Ramos (cell line): ENCODE data around the gene RNF17.
"Not testable (repeated sequence)": the region's sequence is repeated elsewhere in the genome, so short reads cannot be mapped to it uniquely, and the experiment has no call there.

Source experiments
- in situ Hi-C: fragments of 300-500 bp; cut with MboI; formaldehyde crosslinking; loops from one replicate; pipeline ENCODE4 v1.14.3; 2022; ENCODE audit warnings: low sequenced_read_pairs; ENCODE audit not compliant: unreplicated experiment

The RNF17 gene, protein sequence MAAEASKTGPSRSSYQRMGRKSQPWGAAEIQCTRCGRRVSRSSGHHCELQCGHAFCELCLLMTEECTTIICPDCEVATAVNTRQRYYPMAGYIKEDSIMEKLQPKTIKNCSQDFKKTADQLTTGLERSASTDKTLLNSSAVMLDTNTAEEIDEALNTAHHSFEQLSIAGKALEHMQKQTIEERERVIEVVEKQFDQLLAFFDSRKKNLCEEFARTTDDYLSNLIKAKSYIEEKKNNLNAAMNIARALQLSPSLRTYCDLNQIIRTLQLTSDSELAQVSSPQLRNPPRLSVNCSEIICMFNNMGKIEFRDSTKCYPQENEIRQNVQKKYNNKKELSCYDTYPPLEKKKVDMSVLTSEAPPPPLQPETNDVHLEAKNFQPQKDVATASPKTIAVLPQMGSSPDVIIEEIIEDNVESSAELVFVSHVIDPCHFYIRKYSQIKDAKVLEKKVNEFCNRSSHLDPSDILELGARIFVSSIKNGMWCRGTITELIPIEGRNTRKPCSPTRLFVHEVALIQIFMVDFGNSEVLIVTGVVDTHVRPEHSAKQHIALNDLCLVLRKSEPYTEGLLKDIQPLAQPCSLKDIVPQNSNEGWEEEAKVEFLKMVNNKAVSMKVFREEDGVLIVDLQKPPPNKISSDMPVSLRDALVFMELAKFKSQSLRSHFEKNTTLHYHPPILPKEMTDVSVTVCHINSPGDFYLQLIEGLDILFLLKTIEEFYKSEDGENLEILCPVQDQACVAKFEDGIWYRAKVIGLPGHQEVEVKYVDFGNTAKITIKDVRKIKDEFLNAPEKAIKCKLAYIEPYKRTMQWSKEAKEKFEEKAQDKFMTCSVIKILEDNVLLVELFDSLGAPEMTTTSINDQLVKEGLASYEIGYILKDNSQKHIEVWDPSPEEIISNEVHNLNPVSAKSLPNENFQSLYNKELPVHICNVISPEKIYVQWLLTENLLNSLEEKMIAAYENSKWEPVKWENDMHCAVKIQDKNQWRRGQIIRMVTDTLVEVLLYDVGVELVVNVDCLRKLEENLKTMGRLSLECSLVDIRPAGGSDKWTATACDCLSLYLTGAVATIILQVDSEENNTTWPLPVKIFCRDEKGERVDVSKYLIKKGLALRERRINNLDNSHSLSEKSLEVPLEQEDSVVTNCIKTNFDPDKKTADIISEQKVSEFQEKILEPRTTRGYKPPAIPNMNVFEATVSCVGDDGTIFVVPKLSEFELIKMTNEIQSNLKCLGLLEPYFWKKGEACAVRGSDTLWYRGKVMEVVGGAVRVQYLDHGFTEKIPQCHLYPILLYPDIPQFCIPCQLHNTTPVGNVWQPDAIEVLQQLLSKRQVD (N-terminal part only)

DNA sequence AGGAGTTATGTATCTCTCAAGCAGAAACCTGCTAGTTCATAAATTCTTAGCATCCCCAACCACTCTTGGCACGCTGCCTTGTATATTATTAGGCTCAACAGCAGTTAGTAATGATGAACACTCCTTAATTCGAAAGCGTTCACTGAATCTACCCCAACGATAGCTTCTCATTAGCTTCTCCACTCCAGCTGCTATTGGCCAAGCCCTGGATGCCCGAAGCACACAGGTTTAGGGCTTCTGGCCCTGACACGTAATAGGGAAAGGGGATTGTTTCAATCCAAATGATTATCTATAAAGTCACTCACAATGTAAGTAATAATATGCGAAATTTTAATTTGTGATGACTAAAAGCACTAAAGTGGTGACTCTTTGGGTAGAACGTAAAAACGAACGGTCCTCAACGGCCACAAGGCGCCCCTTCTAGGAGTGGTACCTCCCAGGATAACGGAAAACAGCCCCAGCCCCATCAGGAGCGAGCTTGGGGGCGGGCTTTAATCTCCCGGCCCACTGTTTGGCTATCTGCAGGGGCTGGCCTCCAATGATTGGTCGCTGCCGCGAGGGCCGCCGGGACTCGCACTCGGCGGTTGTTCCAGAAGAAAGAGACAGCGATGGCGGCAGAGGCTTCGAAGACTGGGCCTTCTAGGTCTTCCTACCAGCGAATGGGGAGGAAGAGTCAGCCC lies at the start of gene RNF17:
TSS of gene RNF17 (plus strand) at position 574 of the 680 bp plus-strand sequence. CDS start at position 609, 35 bp downstream.
- in situ Hi-C loops = no loop called here

DNA sequence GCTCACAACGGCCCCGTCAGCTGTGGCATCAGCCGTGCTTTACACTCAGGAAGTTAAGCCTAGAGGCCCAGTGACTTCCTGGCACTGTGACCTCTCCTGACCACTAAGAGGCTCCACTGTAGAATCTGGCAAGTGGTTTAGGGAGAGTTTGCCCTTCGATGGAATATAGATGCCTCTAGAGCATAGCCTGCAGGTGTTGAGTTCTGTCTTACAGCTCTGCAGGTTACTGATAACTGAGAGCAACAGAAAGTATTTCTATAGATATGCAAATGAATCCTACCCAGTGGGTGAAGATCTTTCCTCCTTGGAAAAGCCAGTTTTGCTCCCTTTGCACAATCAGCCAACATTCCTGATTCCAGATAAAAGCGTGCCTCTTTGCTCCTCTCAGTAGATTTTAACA lies 48.0 kb upstream of the RNF17 start:
- in situ Hi-C loops = no loop called here

DNA sequence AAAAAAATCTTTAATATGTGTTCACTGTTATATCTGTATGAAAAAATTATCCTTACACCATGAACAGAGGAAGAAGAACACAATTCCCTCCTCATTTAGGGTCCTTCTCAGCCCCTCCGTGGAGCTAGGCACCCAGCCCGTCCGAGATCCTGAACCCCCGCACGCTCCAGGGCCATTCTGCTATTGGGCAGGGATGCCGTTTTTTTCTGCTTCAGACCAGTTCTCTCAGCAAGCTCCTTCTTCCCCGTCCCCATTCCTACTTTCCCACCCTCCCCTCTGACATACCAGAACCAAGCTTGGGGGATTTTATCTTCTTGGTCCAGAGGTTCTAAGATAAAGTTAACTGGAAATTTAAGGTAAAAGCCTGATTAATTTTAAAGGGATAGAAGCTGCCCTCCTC lies 47.5 kb upstream of the RNF17 start:
- in situ Hi-C loops = no loop called here

DNA sequence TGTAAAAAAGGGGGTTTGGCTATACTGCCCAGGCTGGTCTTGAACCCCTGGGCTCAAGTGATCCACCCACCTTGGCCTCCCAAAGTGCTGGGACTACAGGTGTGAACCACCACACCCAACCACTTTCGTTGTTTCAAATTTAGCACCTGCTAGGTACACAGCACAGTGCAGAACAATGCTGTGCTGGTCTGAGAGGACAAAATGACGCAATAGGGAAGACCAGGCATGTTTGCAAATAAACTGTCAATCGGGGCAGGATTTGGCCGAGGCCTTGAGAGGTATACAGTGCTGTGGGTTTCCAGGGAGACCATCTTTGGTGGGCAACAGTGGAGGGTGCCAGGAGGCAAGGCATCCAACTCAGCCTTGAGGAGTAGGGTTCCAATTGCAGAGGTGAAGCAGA lies 46.8 kb upstream of the RNF17 start:
- in situ Hi-C loops = no loop called here

DNA sequence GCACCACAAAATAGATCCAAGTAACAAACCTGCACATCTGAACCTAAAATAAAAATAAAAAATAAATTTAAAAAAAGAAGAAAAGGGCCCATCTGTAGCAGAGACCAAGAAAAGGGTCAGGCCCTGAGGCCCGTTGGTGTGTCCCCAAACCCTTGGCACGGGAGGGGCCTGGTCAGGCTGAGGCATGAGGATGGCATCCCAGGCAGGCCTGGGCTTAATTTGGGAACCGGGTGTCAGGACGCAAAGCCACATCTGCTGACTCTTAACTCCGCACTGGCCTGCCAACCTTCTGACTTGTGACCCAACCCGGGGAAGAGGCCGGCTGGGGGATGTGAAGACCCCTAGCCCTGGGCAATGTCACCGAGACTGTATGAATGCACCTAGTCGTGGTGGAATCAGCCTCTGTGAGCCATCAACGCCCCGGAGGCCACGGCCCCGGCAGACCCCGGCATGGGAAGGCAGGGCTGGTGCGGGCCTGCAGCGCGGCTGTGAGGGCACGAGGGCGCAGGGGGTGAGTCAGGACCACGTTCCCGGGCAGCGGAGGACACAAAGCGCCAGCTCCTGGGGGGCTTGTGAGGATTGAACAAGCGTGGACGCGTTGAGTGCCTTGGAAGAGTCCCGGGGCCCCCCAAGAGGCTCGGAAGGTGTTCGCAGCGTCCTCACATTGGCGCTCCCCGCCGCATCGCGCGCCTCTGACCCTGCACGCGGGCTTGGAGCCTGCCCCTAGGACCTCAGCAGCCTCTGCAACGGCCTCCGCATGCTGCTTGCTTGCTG lies 45.6 kb upstream of the RNF17 start:
- in situ Hi-C loops = no loop called here

DNA sequence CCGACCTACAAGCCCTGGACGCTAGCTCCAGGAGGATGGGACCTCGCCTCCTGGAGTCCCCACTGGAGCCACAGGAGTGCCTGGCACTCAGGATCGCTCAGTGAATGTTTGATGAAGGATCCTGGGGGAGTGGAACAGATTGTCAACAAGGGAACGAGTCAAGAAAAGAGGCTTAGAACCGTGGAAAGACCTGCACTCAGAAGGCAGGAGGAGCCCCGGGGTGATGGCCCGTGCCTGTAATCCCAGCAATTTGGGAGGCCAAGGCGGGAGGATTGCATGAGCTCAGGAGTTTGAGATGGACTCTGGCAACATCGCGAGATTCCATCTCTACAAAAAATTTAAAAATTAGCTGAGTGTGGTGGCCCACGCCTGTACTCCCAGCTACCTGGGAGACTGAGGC lies 44.8 kb upstream of the RNF17 start:
- in situ Hi-C loops = no loop called here

DNA sequence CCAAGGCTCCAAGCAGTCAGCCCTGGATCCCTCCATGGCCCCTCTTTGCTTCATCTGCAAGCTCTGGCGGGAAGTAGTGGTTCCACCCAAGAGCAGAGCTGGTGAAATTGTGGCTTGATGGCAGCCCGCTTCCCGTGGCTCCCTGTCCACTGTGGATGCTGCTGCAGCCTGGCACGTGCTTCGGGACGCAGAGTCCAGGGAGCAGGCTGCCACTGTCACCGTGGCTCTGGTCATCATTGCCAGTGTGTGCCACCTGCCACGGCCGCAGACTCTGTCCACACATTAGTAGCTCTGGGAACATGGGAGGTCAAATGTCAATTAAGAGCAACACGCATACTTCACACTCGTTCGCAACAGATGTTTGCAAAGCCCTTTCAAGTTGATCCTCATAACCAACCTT lies 40.8 kb upstream of the RNF17 start:
- in situ Hi-C loops = no loop called here

DNA sequence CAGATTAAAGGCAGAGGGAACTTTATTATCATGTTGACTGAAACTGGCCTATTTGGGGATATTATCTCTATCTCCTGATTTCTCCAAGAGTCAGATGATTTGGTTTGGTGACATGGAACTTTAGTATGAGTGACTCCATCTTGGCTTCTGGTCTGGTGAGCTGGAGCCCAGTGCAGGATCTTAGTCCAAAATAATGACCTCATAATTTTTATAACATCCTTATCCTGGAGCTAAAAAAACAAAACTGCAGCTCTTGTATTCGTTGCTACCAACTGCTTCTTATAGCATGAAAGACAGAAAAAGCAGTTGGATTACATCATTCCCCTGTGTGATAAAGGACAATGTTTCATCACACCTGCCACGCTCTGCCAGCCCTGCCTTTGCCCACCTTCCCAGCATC lies 39.3 kb upstream of the RNF17 start:
- in situ Hi-C loops = no loop called here

DNA sequence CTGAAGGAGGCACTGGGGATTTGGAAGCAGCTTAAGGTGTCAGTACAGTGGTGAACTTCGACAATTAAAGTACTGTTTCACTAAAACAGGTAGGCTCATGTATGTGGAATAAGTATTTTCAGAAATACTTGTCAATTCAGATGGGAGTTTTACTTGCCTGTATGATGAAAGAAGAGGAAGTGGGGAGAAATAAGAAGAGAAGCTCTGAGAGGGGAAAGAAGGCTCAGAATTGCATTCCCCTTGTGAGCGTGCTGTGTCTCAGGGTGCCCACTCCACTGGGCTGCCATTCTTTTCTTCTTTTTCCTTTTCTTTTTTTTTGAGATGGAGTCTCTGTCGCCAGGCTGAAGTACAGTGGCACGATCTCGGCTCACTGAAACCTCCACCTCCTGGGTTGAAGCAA lies 38.6 kb upstream of the RNF17 start:
- in situ Hi-C loops = no loop called here

DNA sequence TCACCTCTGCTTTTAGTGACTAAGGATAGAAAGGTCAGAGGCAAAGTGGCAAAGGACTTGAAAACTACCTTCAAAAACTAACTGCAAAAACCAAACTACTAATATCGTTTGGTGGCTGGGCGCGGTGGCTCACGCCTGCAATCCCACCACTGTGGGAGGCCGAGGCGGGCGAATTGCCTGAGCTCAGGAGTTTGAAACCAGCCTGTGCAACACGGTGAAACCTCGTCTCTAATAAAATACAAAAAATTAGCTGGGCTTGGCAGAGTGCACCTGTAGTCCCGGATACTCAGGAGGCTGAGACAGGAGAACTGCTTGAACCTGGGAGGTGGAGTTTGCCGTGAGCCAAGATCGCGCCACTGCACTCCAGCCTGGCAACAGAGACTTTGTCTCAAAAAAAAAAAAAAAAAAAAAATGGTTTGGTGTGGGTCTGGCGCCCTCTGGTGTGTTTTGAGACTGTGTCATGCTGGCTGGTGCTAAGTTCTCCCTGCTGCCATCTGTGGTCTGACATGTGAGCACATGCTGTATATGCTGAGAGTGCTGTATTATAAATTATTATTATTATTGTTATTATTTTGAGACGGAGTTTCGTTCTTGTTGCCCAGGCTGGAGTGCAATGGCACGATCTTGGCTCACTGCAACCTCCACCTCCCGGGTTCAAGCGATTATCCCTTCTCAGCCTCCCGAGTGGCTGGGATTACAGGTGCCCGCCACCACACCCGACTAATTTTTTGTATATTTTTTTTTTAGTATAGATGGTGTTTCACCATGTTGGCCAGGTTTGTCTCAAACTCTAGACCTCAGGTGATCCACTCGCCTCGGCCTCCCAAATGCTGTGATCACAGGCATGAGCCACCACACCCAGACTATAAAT lies 36.0 kb upstream of the RNF17 start:
- in situ Hi-C loops = no loop called here

DNA sequence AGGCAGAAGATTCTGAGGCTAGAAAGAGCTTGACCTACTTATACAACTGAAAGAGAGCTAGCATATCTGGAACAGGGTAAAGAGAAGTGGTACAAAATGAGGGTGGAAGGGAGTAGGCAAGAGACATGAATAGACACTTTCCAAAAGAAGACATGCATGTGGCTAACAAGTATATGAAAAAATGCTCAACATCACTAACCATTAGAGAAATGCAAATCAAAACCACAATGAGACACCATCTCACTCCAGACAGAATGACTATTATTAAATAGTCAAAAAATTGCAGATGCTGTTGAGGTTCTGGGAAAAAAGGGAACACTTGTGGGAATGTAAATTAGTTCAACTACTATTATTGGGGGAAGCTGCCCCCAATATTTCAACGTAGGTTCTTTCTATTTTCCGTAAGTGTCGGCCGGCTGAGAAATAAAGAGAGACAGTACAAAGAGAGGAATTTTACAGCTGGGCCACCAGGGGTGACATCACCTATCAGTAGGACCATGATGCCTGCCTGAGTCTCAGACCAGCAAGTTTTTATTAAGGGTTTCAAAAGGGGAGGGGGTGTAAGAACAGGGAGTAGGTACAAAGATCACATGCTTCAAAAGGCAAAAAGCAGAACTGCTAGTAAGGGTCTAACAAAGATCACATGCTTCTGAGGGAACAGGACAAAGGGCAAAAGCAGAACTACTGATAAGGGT lies 32.9 kb upstream of the RNF17 start:
- in situ Hi-C loops = not testable (repeated sequence)

DNA sequence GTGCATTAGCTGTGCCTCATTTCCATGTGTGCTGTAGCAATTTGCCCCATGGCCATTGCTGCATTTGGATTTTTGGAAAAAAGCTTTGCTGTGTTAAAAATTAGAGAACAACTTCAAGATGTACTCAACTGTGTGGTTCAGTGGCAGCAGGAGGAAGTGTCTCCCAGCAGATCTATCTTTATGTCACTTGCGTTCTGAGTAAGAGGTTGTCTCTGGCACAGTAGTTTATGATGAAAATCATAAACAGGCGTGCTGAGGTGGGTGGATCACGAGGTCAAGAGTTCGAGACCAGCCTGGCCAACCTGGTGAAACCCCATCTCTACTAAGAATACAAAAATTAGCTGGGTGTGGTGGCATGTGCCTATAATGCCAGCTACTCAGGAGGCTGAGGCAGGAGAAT lies 29.0 kb upstream of the RNF17 start:
- in situ Hi-C loops = no loop called here

DNA sequence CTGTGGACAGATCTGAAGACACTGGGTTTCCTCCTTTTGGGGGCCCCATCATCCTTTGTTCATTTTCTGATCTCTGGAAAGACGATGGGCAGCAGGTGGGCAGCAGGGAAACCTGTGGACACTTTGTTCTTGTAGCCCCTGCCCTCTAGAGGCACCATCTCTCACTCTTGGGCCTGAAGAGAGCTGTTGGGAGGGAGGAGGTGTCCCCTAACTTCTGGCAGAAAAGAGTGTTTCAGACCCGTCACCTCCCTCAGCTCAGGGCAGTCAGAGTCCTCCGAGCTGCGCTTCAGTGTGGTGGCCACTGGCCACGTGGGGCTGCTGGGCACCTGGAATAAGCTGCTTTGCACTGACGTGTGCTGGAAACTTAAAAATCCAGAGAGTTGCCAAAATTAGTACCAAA lies 26.9 kb upstream of the RNF17 start:
- in situ Hi-C loops = no loop called here

DNA sequence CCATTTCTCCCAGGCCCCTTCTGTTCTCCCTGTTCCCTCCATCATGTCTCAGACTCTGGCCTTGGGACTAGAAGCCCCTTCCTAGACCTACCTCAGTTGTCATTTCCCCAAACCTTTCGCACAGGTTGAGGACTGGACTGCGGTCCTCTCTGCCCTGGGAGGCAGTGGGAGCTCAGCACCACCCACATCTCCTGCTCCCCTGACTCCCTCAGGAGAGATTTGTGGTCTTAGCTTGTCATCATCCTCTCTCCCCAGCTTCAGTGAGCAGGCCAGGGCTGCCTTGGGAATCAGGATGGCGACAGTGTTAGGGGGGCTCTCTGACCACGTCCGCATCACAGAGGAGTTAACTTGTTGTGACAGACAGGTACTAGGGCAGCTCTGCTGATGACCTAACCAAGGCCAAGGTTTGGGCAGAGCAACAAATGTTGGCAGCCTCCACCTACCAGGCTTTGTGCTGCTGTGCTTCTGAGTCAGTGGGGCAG lies 25.6 kb upstream of the RNF17 start:
- in situ Hi-C loops = no loop called here

DNA sequence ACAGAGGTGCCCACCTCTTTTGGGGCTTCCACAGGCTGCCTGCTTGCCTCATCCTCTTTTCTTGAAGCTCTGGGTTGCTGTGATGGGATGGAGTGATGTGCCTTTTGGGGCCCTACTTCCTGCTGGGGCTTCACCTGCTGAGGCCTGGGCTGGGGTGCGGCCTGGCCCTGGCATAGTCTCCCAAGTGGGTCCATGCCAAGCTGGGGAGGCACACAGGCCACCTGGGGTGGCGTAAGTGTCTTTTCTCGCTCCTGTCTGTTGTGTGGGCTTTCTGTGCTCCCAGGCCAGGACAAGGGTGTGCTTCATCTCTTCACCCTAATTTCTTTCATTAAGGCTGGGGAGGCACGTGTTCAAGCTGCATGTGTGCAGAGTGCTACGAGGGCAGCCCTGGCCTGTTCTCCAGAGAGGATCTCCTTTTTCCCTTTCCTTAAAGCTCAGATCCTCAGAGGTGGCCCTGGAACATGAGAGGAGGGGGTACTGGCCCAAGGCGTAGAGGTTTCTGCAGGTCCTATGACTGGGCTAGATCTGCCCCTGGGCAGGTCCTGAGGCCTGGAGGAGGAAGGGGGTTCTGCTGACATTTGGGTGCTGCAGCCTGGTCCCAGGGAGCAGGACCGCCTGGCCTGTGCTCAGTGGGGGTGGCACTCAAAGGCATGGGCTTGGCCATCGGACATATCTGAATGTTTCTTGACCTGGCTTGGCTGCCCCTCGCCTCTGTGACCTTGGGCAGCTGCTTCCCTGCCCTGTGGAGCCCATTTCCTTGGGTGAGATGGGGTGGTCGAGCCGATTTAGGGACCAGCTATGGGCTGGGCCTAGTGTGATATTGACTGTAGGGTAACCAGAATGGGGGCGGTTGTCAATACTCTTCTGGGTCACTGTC lies 23.7 kb upstream of the RNF17 start:
- in situ Hi-C loops = no loop called here

DNA sequence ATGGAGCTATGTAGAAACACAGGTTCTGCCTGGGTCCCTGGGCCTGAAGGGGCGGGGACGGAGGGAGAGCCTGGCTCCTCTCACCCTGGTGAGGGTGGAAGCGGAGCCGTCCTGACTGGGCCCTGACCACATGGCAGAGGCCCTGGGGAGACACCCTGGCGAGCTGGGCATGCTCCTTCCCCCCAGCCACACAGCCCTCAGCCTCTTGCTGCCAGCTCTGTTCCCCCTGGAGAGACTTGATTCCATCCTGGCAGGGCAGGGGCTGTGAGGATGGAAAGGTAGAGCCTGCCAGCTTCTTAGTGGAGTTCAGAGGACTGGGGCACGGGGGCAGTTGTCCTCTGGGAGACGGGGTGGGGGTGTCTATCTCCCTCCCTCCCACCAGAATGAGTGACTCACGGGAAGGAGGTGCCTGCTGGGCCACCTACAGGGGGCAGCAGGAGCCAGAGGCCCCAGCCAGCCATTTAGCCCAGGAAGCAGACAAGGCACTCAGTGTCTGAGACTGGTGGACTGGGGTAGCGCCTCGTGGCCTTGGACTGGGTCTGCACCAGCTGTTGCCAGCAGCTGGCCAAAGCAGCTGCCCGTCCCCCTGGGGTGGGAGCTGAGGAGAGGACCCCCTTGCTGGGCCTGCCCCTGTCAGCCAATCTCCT lies 22.8 kb upstream of the RNF17 start:
- in situ Hi-C loops = no loop called here
